Calu3 (cell line): ENCODE measurements around the gene CTSD. TPM values are rescaled to one million over a fixed set of nuclear protein-coding genes. Genes with fewer than 3 reads are reported as not detected.

Experiments
- BruUV-seq: library from RNA; stranded (reverse); fragments of 400-500 nt; replicated peaks from 2 replicates; lab custom pipeline; 2021; lab: Mats Ljungman, UMichigan
- CTCF ChIA-PET: fragments of 300-600 bp; sonication (Branson Sonifier 250); formaldehyde crosslinking; loops from one replicate; lab custom pipeline; 2022; ENCODE audit warnings: antibody characterized with exemption; lab: Charles Lee
- DNase-seq: peaks from one replicate; pipeline ENCODE4 v3.0.0; 2022
- H3K27ac Mint-ChIP-seq: one replicate; pipeline ENCODE4 v1.8.0; 2022; ENCODE audit warnings: mixed read lengths; ENCODE audit not compliant: unreplicated experiment
- H3K27me3 Mint-ChIP-seq: one replicate; pipeline ENCODE4 v1.8.0; 2022; ENCODE audit warnings: mixed read lengths; ENCODE audit not compliant: unreplicated experiment
- H3K36me3 Mint-ChIP-seq: one replicate; pipeline ENCODE4 v1.8.0; 2022; ENCODE audit warnings: mild to moderate bottlenecking, moderate library complexity, mixed read lengths; ENCODE audit not compliant: insufficient read depth, unreplicated experiment
- H3K4me1 Mint-ChIP-seq: one replicate; pipeline ENCODE4 v1.8.0; 2022; ENCODE audit warnings: mild to moderate bottlenecking, low read depth, mixed read lengths; ENCODE audit not compliant: unreplicated experiment
- H3K4me3 Mint-ChIP-seq: one replicate; pipeline ENCODE4 v1.8.0; 2022; ENCODE audit warnings: mild to moderate bottlenecking, low read depth, moderate library complexity, mixed read lengths; ENCODE audit not compliant: unreplicated experiment
- H3K9me3 Mint-ChIP-seq: one replicate; pipeline ENCODE4 v1.8.0; 2022; ENCODE audit warnings: low read depth, mixed read lengths; ENCODE audit not compliant: unreplicated experiment
- CTCF ChIP-seq: fragments of 200-600 bp; IDR thresholded peaks from one replicate; pipeline ENCODE4 v1.8.0; 2022; ENCODE audit warnings: antibody characterized with exemption; ENCODE audit not compliant: unreplicated experiment
- intact Hi-C: fragments of 100-400 bp; cut with micrococcal nuclease; formaldehyde crosslinking; loops from one replicate; pipeline ENCODE4 v1.10.0; 2022; ENCODE audit not compliant: unreplicated experiment
- total RNA-seq: library from RNA; stranded (reverse); gene quantifications from 2 replicates; pipeline ENCODE4 v1.2.3, GENCODE V29; 2022

Gene CTSD
- total RNA-seq, 1 experiment from 2014 or later: 531 TPM

- DNase-seq: no peak
- H3K4me1 Mint-ChIP-seq: no peaks in the 10 kb centered on the region
- CTCF ChIA-PET: no interaction called here
- no TSS peak for BruUV-seq
- no peak for TF ChIP-seq CTCF
- H3K4me3 Mint-ChIP-seq: no peak overlapping the region
- H3K27ac Mint-ChIP-seq: no peak overlapping the region
- peaks cover 58% of the 10 kb centered on the region for H3K36me3 Mint-ChIP-seq
- no peaks in the 10 kb centered on the region for H3K27me3 Mint-ChIP-seq
- no peaks in the 10 kb centered on the region for H3K9me3 Mint-ChIP-seq
- intact Hi-C loops: no loop called here
Measured at GRCh38 chr11:1751999-1752906, 11.5 kb downstream of the CTSD start.

DNA sequence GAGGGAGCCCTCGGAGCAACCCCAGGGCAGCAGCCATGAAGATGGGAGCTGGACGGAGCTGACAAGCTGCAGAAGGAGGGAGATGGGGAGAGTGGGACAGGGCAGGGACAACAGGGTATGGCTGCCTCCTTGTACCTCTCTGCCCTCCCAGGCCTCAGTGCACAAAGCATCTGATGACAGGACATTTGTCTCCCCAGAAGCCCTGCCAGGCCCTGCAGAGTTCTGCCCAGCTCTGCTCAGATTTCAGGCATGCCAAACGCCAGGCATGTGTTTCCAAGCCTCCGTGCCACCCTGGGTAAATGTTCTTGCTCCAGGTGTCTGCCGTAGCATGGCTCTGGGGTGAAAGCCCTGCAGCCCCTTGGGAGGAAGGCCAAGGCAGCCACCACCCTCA, 12.2 kb downstream of the CTSD start:
- H3K36me3 Mint-ChIP-seq: peaks cover 56% of the 10 kb centered on the region
- CTCF ChIA-PET: no interaction called here

DNA sequence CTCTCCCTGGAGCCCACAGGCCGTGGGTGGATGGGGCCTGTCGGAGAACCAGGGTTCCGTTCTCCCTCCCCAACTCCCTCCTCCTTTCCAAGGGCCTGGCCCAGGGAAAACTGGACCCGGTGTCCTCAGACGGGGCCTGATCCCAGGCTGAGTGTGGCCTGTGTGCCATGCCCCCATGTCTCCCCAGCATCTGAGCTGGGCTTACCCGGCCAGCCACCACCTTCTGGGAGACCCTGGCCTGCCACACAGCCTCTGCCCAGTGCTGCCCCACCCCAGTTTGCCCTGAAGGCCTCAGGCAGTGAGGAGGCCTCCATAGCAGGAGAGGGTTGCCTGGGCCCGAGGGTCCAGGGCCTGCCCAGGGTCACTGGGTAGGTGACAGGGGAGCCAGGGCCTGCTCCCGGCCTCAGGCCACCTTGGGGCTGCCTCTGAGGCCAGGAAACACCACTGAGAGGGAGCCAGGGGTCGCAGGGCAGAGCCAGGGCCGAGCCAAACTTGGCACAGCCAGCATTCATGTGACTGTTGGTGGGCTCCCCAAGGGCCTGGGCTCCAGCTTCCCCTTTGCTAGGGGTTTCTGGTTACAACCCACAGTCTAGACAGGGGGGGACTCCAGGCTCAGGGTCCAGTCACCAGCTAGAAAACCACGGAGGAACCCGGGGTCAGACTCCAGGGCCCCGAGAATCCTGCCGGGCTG, 12.7 kb downstream of the CTSD start:
- Mint-ChIP-seq H3K4me1 (no peaks in the 10 kb centered on the region), H3K27ac (peak overlapping the region; percentile 60), H3K36me3 (peaks cover 55% of the 10 kb centered on the region), H3K27me3 (no peaks in the 10 kb centered on the region), H3K9me3 (no peaks in the 10 kb centered on the region), H3K4me3 (peak overlapping the region; percentile 7)
- DNase-seq: no peak
- intact Hi-C loops: no loop called here
- CTCF ChIA-PET: no interaction called here
- BruUV-seq: no TSS peak
- TF ChIP-seq CTCF: no peak

More for the DNA sequence above, 12.2 kb downstream of the CTSD start:
- no peaks in the 10 kb centered on the region for H3K9me3 Mint-ChIP-seq
- BruUV-seq: no TSS peak
- intact Hi-C loops: no loop called here
- H3K27ac Mint-ChIP-seq: no peak overlapping the region
- no peak overlapping the region for H3K4me3 Mint-ChIP-seq
- TF ChIP-seq CTCF: no peak
- DNase-seq: no peak
- no peaks in the 10 kb centered on the region for H3K4me1 Mint-ChIP-seq
- no peaks in the 10 kb centered on the region for H3K27me3 Mint-ChIP-seq

- CTCF ChIA-PET: interaction anchor here (0.6 kb wide), 1 partner anchor 1473 kb away, joined by 9 read pairs; no protein-coding TSS in a partner anchor
- H3K27me3 Mint-ChIP-seq: no peaks in the 10 kb centered on the region
- H3K36me3 Mint-ChIP-seq: peaks cover 54% of the 10 kb centered on the region
- H3K4me3 Mint-ChIP-seq: peak within 1 kb of the TSS; percentile 7
- intact Hi-C loops: no loop called here
- H3K4me1 Mint-ChIP-seq: no peaks in the 10 kb centered on the region
- BruUV-seq: no TSS peak
- TF ChIP-seq CTCF: no peak
- no peak for DNase-seq
- no peaks in the 10 kb centered on the region for H3K9me3 Mint-ChIP-seq
- H3K27ac Mint-ChIP-seq: peak within 1 kb of the TSS; percentile 60
Measured at GRCh38 chr11:1750481-1750839, 13.3 kb downstream of the CTSD start, which contains the start of gene IFITM10. IFITM10 (minus strand) TSS chr11:1750595; CDS start chr11:1750442, 153 bp downstream.
